GM18951 (cell line): ENCODE data around the gene GRPEL1.

ENCODE experiments used
- POLR2A ChIP-seq: IDR thresholded peaks from 4 replicates; pipeline ENCODE4 v1.6.1; 2011; ENCODE audit warnings: mild to moderate bottlenecking; ENCODE audit not compliant: insufficient read length, insufficient read depth; ENCODE audit errors: extremely low read depth
- in situ Hi-C: fragments of 300-500 bp; cut with MboI; formaldehyde crosslinking; loops from one replicate; pipeline ENCODE4 v1.12.0; 2022; ENCODE audit warnings: low sequenced_read_pairs, mixed read lengths, inconsistent platforms; ENCODE audit not compliant: unreplicated experiment

Gene GRPEL1

DNA sequence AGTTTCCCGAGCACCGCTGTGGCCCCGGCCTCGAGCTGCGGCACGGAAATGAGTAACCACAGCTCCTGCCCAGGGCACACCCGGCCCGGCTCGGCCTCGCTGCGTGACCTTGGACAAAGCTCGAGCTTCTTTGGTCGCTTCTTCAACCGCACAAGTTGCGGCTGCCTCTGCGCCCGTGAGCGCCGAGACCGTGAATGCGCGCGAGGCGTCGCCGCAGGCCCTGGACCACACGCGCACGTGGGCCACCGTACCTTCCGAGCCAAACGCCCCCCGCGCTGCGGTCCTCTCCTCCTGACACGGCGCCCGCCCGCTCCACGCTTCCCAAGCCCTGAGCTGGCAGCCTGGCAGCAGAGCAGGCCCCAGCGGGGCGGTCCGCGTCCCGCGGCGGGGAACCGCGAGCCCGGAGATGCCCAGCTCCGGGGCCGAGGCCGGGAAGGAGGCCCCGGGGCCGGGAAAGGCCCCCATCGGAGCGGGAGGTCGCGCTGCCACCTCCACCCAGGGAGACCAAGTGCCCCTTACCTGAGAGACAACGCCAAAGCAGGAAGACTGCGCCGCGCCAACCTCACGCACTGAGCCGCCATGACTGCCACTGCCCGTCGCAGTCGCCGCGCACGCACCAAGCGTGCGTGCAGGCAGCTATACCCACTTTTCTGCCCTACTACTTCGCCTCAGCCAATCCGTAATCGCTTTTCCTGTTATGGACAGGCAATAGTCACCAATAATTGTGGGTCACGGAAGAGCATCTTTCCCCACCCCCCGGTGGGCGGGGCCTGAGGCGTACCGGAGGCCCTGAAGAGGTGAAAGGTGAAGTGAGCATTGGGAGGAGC is at the start of gene GRPEL1:
Gene GRPEL1 (minus strand): TSS at position 613 of the 827 bp plus-strand sequence. CDS start 32 bp downstream, at position 581.
- peak; percentile 93 for TF ChIP-seq POLR2A
- in situ Hi-C loops, result loop anchor here (10.0 kb wide), 1 partner anchor 343 kb away; no protein-coding TSS in a partner anchor

DNA sequence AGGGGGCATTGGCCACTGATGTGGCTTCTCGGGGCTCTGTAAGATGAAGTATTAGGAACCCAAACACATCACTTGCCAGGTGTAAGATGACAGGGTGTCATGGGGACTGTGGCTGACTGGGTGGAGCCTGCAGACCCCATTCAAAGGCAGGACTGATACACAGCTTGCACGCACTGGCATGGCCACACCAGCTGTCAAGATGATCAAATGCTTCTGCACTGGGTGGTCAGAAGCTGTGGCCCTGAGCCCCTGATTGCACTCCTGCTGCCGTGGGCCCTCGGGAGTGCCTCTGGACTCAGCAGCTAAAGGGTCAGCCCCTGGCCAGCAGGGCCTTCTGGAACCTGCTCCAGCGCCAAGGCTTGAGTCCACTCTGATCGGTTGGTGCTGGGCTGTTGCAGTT is 48.8 kb upstream of the GRPEL1 start:
- TF ChIP-seq POLR2A, result no peak
- in situ Hi-C loops, result no loop called here

DNA sequence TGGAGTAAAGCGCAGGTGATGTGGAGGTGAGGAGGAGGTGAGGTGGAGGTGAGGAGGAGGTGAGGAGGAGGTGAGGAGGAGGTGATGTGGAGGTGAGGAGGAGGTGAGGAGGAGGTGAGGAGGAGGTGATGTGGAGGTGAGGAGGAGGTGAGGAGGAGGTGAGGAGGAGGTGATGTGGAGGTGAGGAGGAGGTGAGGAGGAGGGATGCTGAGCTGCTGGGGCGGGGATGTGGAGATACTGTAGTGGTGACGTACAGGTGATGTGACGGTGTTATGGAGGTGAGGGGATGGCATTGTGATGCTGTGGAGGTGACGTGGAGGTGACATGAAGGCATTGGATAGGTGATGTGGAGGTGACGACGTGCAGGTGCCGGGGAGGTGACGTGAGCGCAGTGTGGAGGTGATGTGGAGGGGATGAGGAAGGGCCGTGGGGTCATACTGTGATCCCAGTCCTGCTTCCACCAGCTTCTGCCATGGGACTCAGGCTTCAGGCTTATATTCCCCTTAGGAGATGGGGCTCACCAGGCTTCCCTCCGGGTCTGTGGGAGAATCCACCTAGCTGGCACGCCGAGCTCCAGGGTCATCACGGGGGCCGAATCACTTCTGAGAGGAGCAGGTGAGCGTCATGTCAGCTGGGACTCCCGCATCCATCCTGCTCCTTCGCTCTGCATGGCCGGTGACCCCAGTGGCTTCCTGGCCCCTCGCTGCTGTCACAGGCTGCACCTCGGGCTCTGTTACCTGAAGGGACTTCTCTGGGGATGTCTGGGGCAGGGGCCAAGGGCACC is 47.9 kb upstream of the GRPEL1 start:
- in situ Hi-C loops, result no loop called here
- no peak for TF ChIP-seq POLR2A

DNA sequence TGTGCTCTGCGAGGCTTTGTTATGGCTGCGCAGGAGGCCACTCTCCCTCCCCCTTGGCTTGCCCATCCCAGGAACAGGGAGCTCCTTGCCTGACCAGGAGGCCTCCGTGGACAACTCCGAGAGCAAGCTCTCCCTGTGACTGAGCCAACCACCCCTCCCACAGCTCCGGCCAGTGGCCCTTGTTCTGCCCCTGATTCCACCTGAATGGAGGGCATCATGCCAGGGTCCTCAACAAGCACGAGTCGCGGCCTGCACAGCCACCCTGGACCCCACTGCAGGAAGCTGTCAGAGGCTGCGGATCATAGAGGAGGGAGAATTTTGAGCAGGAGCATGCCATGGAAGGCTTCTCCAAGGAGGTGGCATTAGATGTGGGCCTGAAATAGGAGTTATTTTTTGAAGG is 44.8 kb upstream of the GRPEL1 start:
- in situ Hi-C loops, result no loop called here

DNA sequence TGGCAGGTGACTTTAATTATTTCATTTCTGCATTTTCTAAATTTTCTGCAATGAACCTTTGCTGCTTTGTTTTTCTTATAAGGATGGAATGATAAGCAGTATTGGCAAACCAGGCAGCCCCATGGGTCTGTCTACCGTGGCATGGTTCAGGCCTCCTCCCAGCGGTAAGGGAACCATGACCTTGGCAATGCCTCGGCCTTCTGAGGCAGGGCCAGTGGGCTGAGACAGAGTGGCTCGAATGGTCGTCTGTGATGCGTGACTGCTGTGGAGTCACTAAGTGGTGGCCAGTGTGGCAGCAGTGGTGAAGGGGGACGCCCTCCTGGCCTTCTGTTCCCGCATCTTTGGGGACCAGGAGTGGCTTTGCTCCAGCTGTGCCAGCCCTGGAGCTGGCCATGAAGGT is 43.6 kb upstream of the GRPEL1 start:
- TF ChIP-seq POLR2A, result no peak
- in situ Hi-C loops, result no loop called here

More for the DNA sequence above, 44.8 kb upstream of the GRPEL1 start:
- no peak for TF ChIP-seq POLR2A

DNA sequence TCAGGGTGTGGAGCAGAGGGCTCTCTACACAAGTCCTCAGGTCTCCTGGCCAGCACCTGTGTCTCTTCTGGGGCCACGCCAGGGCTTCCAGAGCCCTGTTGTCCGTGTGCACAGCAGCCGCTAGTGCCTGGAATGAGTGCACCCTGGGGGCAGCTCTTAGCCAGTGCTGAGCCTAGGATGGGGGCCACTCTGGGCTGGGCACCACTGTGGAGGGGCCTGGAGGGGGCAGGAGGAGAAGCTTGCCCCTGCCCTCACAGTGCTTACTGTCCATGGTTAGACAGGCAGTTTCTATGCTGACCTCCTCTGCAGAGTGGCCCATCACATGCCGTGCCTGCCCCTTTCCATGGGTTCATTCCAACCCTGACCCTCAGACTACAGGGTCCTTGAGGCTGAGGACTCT is 42.7 kb upstream of the GRPEL1 start:
- in situ Hi-C loops, result no loop called here
- no peak for TF ChIP-seq POLR2A

DNA sequence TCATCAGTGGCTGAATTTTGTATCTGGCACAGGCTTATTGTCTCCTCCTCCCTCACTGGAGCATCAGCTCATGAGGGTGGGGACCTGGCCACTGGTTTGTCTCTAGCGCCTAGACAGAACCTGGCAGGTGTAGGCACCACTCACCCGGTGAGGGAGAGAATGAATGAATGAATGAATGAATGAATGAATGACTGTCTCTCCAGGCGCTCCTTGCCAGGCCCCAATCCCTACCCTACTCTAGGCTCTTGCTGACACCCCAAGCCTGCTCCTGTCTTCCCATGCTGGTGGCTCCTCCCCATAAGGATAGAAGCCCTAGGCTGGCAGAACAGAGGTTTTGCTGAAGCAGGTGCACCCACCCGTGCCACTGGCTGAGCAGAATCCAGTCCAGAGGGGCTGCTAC is 41.3 kb upstream of the GRPEL1 start:
- no peak for TF ChIP-seq POLR2A
- in situ Hi-C loops, result no loop called here

DNA sequence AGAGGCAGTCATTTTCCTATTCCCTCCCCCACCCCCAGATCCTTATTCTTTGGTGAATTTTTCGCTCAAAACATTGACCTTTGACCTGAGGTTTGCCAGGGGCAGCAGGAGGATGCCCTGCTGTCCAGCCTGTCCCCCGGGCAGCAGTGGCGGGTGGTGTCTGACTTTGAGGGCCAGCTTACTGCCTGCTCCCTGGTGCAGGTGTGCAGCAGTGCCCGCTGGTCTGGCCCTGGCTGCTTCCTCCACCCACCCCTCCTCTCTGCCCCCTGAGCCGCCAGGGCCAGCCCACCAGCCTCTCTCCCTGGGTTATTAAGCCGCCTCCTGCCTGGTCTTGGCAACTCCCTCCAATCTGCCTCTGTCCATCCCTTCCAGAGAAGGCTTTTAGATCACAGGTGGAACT is 40.8 kb upstream of the GRPEL1 start:
- in situ Hi-C loops, result no loop called here
- TF ChIP-seq POLR2A, result no peak

DNA sequence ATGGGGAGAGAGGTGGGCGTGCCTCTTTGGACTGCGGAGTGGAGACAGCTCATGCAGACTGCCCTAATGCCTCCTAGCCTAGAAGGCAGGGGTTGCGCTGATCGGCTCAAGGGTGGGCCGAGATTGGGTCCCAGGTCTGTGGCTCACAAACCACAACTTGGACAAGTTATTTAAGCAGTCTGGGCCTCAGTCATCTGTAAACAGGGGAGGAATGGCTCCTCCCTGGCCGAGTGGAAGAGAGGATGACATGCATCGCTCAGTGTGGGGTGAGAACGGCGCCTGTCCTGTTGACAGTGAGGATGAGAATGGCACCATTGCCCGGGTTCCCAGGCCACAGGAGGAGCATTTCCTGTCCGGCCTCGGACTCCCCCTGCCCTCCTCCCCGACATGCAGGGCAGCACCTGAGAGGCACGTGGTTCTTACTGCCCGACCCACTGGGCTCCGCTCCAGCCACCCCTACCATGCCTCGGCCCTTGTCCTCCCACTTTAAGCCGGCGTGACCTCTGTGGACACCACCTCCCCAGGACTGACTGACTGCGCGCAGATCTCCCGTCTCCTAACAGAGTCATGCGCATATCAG is 40.3 kb upstream of the GRPEL1 start:
- in situ Hi-C loops, result no loop called here
- TF ChIP-seq POLR2A, result no peak

DNA sequence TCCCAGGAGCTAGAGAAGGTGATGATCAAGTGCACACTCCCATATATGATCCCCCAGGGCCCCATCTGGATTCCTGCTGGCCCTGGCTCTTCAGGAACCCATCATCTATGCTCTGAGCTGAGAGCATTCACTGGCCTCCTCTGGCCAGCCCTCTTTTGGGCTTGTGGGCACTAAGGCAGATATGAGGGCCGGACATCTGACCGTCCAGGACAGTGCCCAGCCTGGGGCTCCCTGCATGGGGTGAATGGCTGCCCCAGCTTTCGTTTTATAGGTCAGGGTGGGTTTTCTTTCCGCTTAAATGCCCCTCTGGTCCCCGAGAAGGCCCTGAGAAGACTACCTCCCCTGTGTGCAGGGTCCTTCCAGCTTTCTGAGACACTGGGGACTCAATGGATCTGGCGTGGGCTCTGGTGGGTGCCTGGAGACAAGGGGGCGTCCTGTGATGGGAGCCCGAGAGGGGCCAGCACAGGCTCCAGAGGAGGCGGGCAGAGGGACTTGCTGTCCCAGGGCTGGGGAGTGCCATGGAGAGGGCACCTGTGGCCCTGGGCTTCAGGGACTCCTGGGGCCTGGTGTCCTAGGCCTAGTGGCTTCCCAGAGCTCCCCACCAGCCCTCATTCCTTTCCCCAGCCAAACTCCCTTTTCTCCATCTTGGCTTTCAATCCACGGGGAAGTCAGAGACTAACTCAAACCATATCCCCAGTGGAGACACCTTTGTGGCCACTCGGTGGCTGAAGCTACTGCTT is 39.5 kb upstream of the GRPEL1 start:
- TF ChIP-seq POLR2A, result no peak
- in situ Hi-C loops, result no loop called here

DNA sequence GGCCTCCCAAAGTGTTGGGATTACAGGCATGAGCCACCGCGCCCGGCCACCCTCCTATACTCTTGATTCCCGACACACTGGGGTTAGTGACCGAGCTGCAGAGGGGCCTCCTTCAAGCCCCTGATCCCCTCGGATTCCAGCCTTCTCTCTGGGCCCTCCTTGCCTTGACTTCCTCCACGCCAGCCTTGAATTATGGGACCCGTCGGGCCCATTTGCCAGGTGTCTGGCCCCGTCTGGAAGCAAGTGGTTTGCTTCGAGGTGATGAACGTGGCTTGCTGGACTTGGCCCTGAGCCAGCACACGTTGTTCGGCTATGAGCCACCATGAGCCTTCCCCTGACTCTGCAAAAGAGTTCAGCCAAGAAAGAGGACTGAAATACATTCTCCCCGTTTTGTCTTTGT is 37.4 kb upstream of the GRPEL1 start:
- in situ Hi-C loops, result no loop called here
- TF ChIP-seq POLR2A, result no peak

DNA sequence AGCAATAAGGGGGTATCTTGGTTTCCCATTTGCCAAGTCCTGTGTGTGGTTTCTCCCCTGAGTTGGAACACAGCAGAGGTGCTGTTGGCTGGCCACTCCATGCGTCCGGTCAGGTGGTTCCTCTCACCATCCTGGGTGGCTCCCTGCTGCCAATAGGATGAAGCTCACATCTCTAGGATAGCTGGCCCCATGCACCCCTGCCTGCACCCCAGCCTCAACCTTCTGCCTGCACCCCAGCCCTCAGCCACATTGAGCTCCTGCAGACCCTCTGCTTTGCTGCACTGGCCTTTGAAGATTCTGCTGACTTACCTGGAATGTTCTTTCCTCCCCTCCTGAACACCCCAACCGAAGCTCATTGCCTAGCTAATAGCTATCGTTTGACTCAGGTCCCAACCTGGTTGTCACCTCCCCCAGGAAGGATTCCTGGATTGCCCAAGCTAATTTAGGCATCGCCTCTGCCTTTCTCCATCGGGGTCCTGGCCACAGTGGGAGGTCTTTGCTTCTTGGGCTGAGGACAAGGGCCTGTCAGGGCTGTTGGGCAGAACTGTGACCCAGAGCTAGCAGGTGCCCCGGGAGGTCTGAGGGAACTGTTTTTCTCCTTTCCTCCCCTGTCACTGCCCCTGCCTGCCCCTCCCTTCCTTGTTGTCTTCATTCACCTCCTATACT is 36.6 kb upstream of the GRPEL1 start:
- no peak for TF ChIP-seq POLR2A
- in situ Hi-C loops, result no loop called here
